ENCODE results near the gene CATSPERD. TPM values are rescaled to one million over a fixed set of nuclear protein-coding genes. Genes with fewer than 3 reads are reported as not detected.

The CATSPERD gene
- total and polyA plus RNA-seq, 9 of the 15 experiments (the other 6 are each of a cell fraction or from before 2014, with no cell fraction given) = not detected

GRCh38 chr19:5718579-5719273, 1.7 kb upstream of the CATSPERD start (continued):
- TF ChIP-seq, protein P1, sequence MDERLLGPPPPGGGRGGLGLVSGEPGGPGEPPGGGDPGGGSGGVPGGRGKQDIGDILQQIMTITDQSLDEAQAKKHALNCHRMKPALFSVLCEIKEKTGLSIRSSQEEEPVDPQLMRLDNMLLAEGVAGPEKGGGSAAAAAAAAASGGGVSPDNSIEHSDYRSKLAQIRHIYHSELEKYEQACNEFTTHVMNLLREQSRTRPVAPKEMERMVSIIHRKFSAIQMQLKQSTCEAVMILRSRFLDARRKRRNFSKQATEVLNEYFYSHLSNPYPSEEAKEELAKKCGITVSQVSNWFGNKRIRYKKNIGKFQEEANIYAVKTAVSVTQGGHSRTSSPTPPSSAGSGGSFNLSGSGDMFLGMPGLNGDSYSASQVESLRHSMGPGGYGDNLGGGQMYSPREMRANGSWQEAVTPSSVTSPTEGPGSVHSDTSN (CRISPR knock-in tag; IDR thresholded peaks at IDR 0.05; ENCODE audit: low read depth) = no peak
- TF ChIP-seq, protein P1 (tag; conservative IDR thresholded peaks at IDR 0.05; ENCODE audit: low read depth) = no peak
- TF ChIP-seq, protein P2, sequence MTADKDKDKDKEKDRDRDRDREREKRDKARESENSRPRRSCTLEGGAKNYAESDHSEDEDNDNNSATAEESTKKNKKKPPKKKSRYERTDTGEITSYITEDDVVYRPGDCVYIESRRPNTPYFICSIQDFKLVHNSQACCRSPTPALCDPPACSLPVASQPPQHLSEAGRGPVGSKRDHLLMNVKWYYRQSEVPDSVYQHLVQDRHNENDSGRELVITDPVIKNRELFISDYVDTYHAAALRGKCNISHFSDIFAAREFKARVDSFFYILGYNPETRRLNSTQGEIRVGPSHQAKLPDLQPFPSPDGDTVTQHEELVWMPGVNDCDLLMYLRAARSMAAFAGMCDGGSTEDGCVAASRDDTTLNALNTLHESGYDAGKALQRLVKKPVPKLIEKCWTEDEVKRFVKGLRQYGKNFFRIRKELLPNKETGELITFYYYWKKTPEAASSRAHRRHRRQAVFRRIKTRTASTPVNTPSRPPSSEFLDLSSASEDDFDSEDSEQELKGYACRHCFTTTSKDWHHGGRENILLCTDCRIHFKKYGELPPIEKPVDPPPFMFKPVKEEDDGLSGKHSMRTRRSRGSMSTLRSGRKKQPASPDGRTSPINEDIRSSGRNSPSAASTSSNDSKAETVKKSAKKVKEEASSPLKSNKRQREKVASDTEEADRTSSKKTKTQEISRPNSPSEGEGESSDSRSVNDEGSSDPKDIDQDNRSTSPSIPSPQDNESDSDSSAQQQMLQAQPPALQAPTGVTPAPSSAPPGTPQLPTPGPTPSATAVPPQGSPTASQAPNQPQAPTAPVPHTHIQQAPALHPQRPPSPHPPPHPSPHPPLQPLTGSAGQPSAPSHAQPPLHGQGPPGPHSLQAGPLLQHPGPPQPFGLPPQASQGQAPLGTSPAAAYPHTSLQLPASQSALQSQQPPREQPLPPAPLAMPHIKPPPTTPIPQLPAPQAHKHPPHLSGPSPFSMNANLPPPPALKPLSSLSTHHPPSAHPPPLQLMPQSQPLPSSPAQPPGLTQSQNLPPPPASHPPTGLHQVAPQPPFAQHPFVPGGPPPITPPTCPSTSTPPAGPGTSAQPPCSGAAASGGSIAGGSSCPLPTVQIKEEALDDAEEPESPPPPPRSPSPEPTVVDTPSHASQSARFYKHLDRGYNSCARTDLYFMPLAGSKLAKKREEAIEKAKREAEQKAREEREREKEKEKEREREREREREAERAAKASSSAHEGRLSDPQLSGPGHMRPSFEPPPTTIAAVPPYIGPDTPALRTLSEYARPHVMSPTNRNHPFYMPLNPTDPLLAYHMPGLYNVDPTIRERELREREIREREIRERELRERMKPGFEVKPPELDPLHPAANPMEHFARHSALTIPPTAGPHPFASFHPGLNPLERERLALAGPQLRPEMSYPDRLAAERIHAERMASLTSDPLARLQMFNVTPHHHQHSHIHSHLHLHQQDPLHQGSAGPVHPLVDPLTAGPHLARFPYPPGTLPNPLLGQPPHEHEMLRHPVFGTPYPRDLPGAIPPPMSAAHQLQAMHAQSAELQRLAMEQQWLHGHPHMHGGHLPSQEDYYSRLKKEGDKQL (CRISPR knock-in tag; IDR thresholded peaks at IDR 0.05; ENCODE audit: borderline replicate concordance) = no peak
- TF ChIP-seq RBFOX2 (IDR thresholded peaks at IDR 0.05; ENCODE audit: low read depth, low read length) (peak; percentile 47; the same call in 1 of the 2 replicates), FOSL1 (tag; conservative IDR thresholded peaks at IDR 0.05) (peak; percentile 92), ATF1 (CRISPR knock-in tag; IDR thresholded peaks at IDR 0.05) (no peak), ATF1 (tag; IDR thresholded peaks at IDR 0.05) (peak; percentile 74), ETV1 (tag; conservative IDR thresholded peaks at IDR 0.05; ENCODE audit: low read depth) (0 out of 2 replicates have a peak, but pooled peaks have one; percentile 37), GABPB1 (CRISPR knock-in tag; IDR thresholded peaks at IDR 0.05) (peak; percentile 31; the same call in 1 of the 2 replicates), NFIC (IDR thresholded peaks at IDR 0.05) (peak; percentile 45; the same call in 1 of the 2 replicates), ATF2 (CRISPR knock-in tag; IDR thresholded peaks at IDR 0.05) (peak; percentile 51; the same call in 1 of the 2 replicates), ESRRA (IDR thresholded peaks at IDR 0.05; ENCODE audit: borderline replicate concordance, low read depth) (peak; percentile 99), STAT5A (IDR thresholded peaks at IDR 0.05; ENCODE audit: borderline replicate concordance, low read length) (peak; percentile 22; the same call in 1 of the 2 replicates), ATF4 (CRISPR knock-in tag; IDR thresholded peaks at IDR 0.05) (peak; percentile 98)
- TF ChIP-seq, protein P3, sequence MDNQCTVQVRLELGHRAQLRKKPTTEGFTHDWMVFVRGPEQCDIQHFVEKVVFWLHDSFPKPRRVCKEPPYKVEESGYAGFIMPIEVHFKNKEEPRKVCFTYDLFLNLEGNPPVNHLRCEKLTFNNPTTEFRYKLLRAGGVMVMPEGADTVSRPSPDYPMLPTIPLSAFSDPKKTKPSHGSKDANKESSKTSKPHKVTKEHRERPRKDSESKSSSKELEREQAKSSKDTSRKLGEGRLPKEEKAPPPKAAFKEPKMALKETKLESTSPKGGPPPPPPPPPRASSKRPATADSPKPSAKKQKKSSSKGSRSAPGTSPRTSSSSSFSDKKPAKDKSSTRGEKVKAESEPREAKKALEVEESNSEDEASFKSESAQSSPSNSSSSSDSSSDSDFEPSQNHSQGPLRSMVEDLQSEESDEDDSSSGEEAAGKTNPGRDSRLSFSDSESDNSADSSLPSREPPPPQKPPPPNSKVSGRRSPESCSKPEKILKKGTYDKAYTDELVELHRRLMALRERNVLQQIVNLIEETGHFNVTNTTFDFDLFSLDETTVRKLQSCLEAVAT (IDR thresholded peaks at IDR 0.05) = peak; percentile 89 to 92

Measured in K562 (cell line).